GM23338 (cell line): ENCODE measurements around the gene CAMTA1. TPM values are rescaled to one million over a fixed set of nuclear protein-coding genes. Genes with fewer than 3 reads are reported as not detected.
A peak's percentile ranks its signal among the peaks of the same experiment; 100 is the strongest.

Experiments used
- ATAC-seq: fragments of 200-7000 bp; cut with Tn5 transposase; 3 replicates; pipeline ENCODE4 v1.9.1; 2020
- DNase-seq: peaks from one replicate; pipeline ENCODE4 v3.0.0-alpha.2; 2015; ENCODE audit warnings: low spot score
- H2AFZ ChIP-seq: fragments of 200-600 bp; sonication (generic); 2 replicates; pipeline ENCODE4 v1.8.0; 2016; ENCODE audit warnings: antibody characterized with exemption, mild to moderate bottlenecking, moderate library complexity
- H3F3A ChIP-seq: fragments of 200-600 bp; sonication (generic); replicated peaks from 2 replicates; pipeline ENCODE4 v1.8.0; 2017; ENCODE audit warnings: antibody characterized with exemption, mixed run types, low read depth
- H3K27ac ChIP-seq: fragments of 200-600 bp; sonication (generic); 2 replicates; pipeline ENCODE4 v1.6.1; 2016; ENCODE audit warnings: low read depth
- H3K27me3 ChIP-seq: fragments of 200-600 bp; sonication (generic); 2 replicates; pipeline ENCODE4 v1.8.0; 2016; ENCODE audit warnings: mild to moderate bottlenecking, mixed run types, moderate library complexity; ENCODE audit not compliant: insufficient read depth
- H3K36me3 ChIP-seq: fragments of 200-600 bp; sonication (generic); 2 replicates; pipeline ENCODE4 v1.8.0; 2016; ENCODE audit warnings: mild to moderate bottlenecking; ENCODE audit not compliant: insufficient read depth
- H3K4me1 ChIP-seq: fragments of 200-600 bp; sonication (generic); 2 replicates; pipeline ENCODE4 v1.8.0; 2016; ENCODE audit warnings: mild to moderate bottlenecking, moderate library complexity; ENCODE audit not compliant: insufficient read depth
- H3K4me2 ChIP-seq: fragments of 200-600 bp; sonication (generic); 2 replicates; pipeline ENCODE4 v1.7.1; 2017; ENCODE audit warnings: mixed run types
- H3K4me3 ChIP-seq: fragments of 200-600 bp; sonication (generic); 2 replicates; pipeline ENCODE4 v1.6.1; 2016; ENCODE audit warnings: mixed run types
- H3K79me2 ChIP-seq: fragments of 200-600 bp; sonication (generic); replicated peaks from 2 replicates; pipeline ENCODE4 v1.8.0; 2017; ENCODE audit warnings: mild to moderate bottlenecking; ENCODE audit not compliant: insufficient read depth
- H3K9me2 ChIP-seq: fragments of 200-600 bp; sonication (generic); 2 replicates; pipeline ENCODE4 v1.8.0; 2017; ENCODE audit not compliant: insufficient read depth
- H4K20me1 ChIP-seq: fragments of 200-600 bp; sonication (generic); replicated peaks from 2 replicates; pipeline ENCODE4 v1.8.0; 2017; ENCODE audit warnings: mild to moderate bottlenecking; ENCODE audit not compliant: insufficient read depth
- H3K27ac Mint-ChIP-seq: 2 replicates; pipeline ENCODE4 v1.8.0; 2020; ENCODE audit warnings: inconsistent platforms, mild to moderate bottlenecking, moderate library complexity, mixed read lengths
- H3K27me3 Mint-ChIP-seq: 3 replicates; pipeline ENCODE4 v1.8.0; 2022; ENCODE audit warnings: low read depth, mild to moderate bottlenecking, moderate library complexity, mixed read lengths, inconsistent platforms; ENCODE audit not compliant: insufficient read depth, poor library complexity
- H3K36me3 Mint-ChIP-seq: 3 replicates; pipeline ENCODE4 v1.8.0; 2021; ENCODE audit warnings: low read depth, mild to moderate bottlenecking, inconsistent platforms, moderate library complexity, mixed read lengths
- H3K4me1 Mint-ChIP-seq: 3 replicates; pipeline ENCODE4 v1.8.0; 2020; ENCODE audit warnings: mild to moderate bottlenecking, inconsistent platforms, mixed read lengths
- H3K4me3 Mint-ChIP-seq: 3 replicates; pipeline ENCODE4 v1.8.0; 2021; ENCODE audit warnings: moderate library complexity, mild to moderate bottlenecking, inconsistent platforms, mixed read lengths
- H3K9me3 Mint-ChIP-seq: 3 replicates; pipeline ENCODE4 v1.8.0; 2020; ENCODE audit warnings: moderate library complexity, mild to moderate bottlenecking, inconsistent platforms, mixed read lengths
- CREB1 ChIP-seq: fragments of 250-450 bp; sonication (Bioruptor Pico); IDR thresholded peaks from 2 replicates; pipeline ENCODE4 v1.5.0; 2020; ENCODE audit warnings: low read depth, mild to moderate bottlenecking, moderate library complexity
- CTCF ChIP-seq, 2 experiments: fragments of 200-600 bp in 1 of 2; sonication (generic) in 1 of 2; conservative IDR thresholded peaks; 2 replicates each; pipeline versions ENCODE4 v1.5.1 to v1.6.1; 2016 to 2017; ENCODE audit warnings: antibody characterized with exemption in 2 of 2, low read depth in 2 of 2, mild to moderate bottlenecking in 2 of 2, moderate library complexity in 1 of 2
- ETS1 ChIP-seq: IDR thresholded peaks from 2 replicates; pipeline ENCODE4 v1.6.1; 2016; ENCODE audit warnings: antibody characterized with exemption
- EZH2 ChIP-seq: fragments of 200-600 bp; sonication (generic); IDR thresholded peaks from one replicate; pipeline ENCODE4 v1.8.0; 2017; ENCODE audit warnings: antibody characterized with exemption, mild to moderate bottlenecking, low read depth; ENCODE audit not compliant: unreplicated experiment
- EZH2phosphoT487 ChIP-seq: fragments of 200-600 bp; sonication (generic); IDR thresholded peaks from one replicate; pipeline ENCODE4 v1.8.1; 2018; ENCODE audit warnings: antibody characterized with exemption; ENCODE audit not compliant: unreplicated experiment
- JUNB ChIP-seq: IDR thresholded peaks from one replicate; pipeline ENCODE4 v1.6.1; 2016; ENCODE audit warnings: antibody characterized with exemption; ENCODE audit not compliant: unreplicated experiment
- NANOG ChIP-seq: IDR thresholded peaks from 2 replicates; pipeline ENCODE4 v1.6.1; 2016; ENCODE audit warnings: antibody characterized with exemption, borderline replicate concordance
- POLR2AphosphoS5 ChIP-seq: IDR thresholded peaks from 2 replicates; pipeline ENCODE4 v1.6.1; 2016; ENCODE audit warnings: antibody characterized with exemption, low read depth
- REST ChIP-seq: IDR thresholded peaks from one replicate; pipeline ENCODE4 v1.6.1; 2018; ENCODE audit warnings: antibody characterized with exemption; ENCODE audit not compliant: unreplicated experiment
- STAT1 ChIP-seq: IDR thresholded peaks from one replicate; pipeline ENCODE4 v1.6.1; 2016; ENCODE audit warnings: antibody characterized with exemption; ENCODE audit not compliant: unreplicated experiment
- ZNF114 ChIP-seq: fragments of 250-450 bp; sonication (Bioruptor Pico); IDR thresholded peaks from 2 replicates; pipeline ENCODE4 v1.5.0; 2020; ENCODE audit warnings: mild to moderate bottlenecking, moderate library complexity
- ZNF331 ChIP-seq: fragments of 250-450 bp; sonication (Bioruptor Pico); IDR thresholded peaks from 2 replicates; pipeline ENCODE4 v1.5.0; 2020; ENCODE audit warnings: low read depth, mild to moderate bottlenecking, moderate library complexity
- ZNF462 ChIP-seq: fragments of 250-450 bp; sonication (Bioruptor Pico); IDR thresholded peaks from 2 replicates; pipeline ENCODE4 v1.5.0; 2020; ENCODE audit warnings: mild to moderate bottlenecking, moderate library complexity
- polyA plus RNA-seq: library from polyadenylated mRNA; unstranded; fragments of >200 nt; fragmentation: Nextera tagmentation; extraction: Ambion mirVana; gene quantifications from 2 replicates; pipeline ENCODE4 v1.2.1, GENCODE V29; 2016
- total RNA-seq: library from RNA; depleted of rRNA; stranded (reverse); fragments of >200 nt; shearing (Covaris generic); gene quantifications from 2 replicates; pipeline ENCODE4 v1.2.3, GENCODE V29; 2014

Gene CAMTA1
- total and polyA plus RNA-seq, 2 experiments from 2014 or later = 115 to 519 TPM

GRCh38 chr1:7770669-7770996, 985.4 kb downstream of the CAMTA1 start:
- Mint-ChIP-seq H3K4me1 (peaks cover 10% of the 10 kb centered on the region; the same call in 2 of the 3 replicates), H3K9me3 (no peaks in the 10 kb centered on the region), H3K27ac (peak overlapping the region; percentile 69; the same call in 1 of the 2 replicates), H3K27me3 (peaks cover 2% of the 10 kb centered on the region), H3K4me3 (peak overlapping the region; percentile 90), H3K36me3 (peaks cover 18% of the 10 kb centered on the region; the same call in 2 of the 3 replicates)
- Histone ChIP-seq H3K27ac (no peak overlapping the region), H3K36me3 (no peaks in the 10 kb centered on the region), H3K4me3 (peak overlapping the region; percentile 95), H3K4me2 (peak overlapping the region; percentile 91), H3K9me2 (no peaks in the 10 kb centered on the region), H3K79me2 (peaks cover 42% of the 10 kb centered on the region), H2AFZ (peak overlapping the region; percentile 99), H3K27me3 (no peaks in the 10 kb centered on the region), H3F3A (no peaks in the 10 kb centered on the region), H3K4me1 (peaks cover 7% of the 10 kb centered on the region), H4K20me1 (peaks cover 13% of the 10 kb centered on the region)
- DNase-seq = no peak
- no peak; the same call in 1 of the 3 replicates for ATAC-seq
- TF ChIP-seq EZH2phosphoT487 = no peak
- TF ChIP-seq CREB1 (CRISPR knock-in tag) = no peak
- TF ChIP-seq REST = no peak
- TF ChIP-seq ZNF331 = no peak
- TF ChIP-seq ZNF114 (CRISPR knock-in tag) = no peak
- TF ChIP-seq STAT1 = no peak
- TF ChIP-seq POLR2AphosphoS5 = no peak
- no peak for TF ChIP-seq ETS1
- no peak for TF ChIP-seq JUNB
- TF ChIP-seq EZH2 = no peak
- no peak for TF ChIP-seq ZNF462 (CRISPR knock-in tag)
- no peak for TF ChIP-seq NANOG
- TF ChIP-seq CTCF (conservative IDR thresholded peaks at IDR 0.05; ENCODE audit: low read depth in 2 of 2) = no peak
